IMR-90 (cell line): ENCODE data around the gene CPLX1. TPM values are rescaled to one million over a fixed set of nuclear protein-coding genes. Genes with fewer than 3 reads are reported as not detected.

Experiments used
- ATAC-seq: fragments of 200-7000 bp; cut with Tn5 transposase; 2 replicates; pipeline ENCODE4 v1.9.1; 2020; ENCODE audit warnings: low read depth, mild to moderate bottlenecking, moderate library complexity
- BruUV-seq: library from RNA; stranded (reverse); fragments of 400-500 nt; replicated peaks from 2 replicates; lab custom pipeline; 2021; lab: Mats Ljungman, UMichigan
- CTCF ChIA-PET: fragments of 300-600 bp; formaldehyde crosslinking; extraction: SDS; loops from one replicate; lab custom pipeline; 2021; ENCODE audit warnings: antibody characterized with exemption; lab: Yijun Ruan, JAX
- POLR2A ChIA-PET: fragments of 300-600 bp; sonication (Branson Sonifier 250); formaldehyde crosslinking; loops from one replicate; lab custom pipeline; 2022; ENCODE audit warnings: antibody characterized with exemption; ENCODE audit not compliant: unreplicated experiment; lab: Charles Lee
- DNase-seq: peaks from one replicate; pipeline ENCODE4 v3.0.0; 2013
- H2AFZ ChIP-seq: replicated peaks from 2 replicates; pipeline ENCODE3; 2013; ENCODE audit warnings: low read length, mild to moderate bottlenecking; ENCODE audit not compliant: poor library complexity
- H2AK5ac ChIP-seq: 2 replicates; pipeline ENCODE4 v1.6.1; 2013; ENCODE audit warnings: low read depth, low read length, inconsistent platforms
- H2AK9ac ChIP-seq: replicated peaks from 2 replicates; pipeline ENCODE3; 2013; ENCODE audit warnings: mild to moderate bottlenecking, low read depth, low read length, moderate library complexity; ENCODE audit not compliant: poor library complexity
- H2BK120ac ChIP-seq: 2 replicates; pipeline ENCODE4 v1.6.1; 2013; ENCODE audit warnings: low read depth, low read length, inconsistent platforms
- H2BK15ac ChIP-seq: 3 replicates; pipeline ENCODE4 v1.6.1; 2013; ENCODE audit warnings: low read depth, low read length, inconsistent platforms
- H2BK20ac ChIP-seq: 2 replicates; pipeline ENCODE4 v1.6.1; 2013; ENCODE audit warnings: low read depth, mild to moderate bottlenecking, inconsistent platforms, low read length, moderate library complexity
- H2BK5ac ChIP-seq: 2 replicates; pipeline ENCODE4 v1.6.1; 2013; ENCODE audit warnings: mild to moderate bottlenecking, low read depth, low read length, inconsistent platforms; ENCODE audit not compliant: poor library complexity, severe bottlenecking
- H3K14ac ChIP-seq: replicated peaks from 2 replicates; pipeline ENCODE4 v1.6.1; 2013; ENCODE audit warnings: low read depth, low read length, inconsistent platforms
- H3K18ac ChIP-seq: 2 replicates; pipeline ENCODE4 v1.6.1; 2013; ENCODE audit warnings: low read depth, low read length, control low read depth
- H3K23ac ChIP-seq: 2 replicates; pipeline ENCODE4 v1.6.1; 2013; ENCODE audit warnings: low read depth, low read length, inconsistent platforms
- H3K27ac ChIP-seq: 2 replicates; pipeline ENCODE4 v1.5.1; 2013; ENCODE audit warnings: mild to moderate bottlenecking, control low read depth, low read length; ENCODE audit not compliant: insufficient read depth
- H3K27me3 ChIP-seq: 2 replicates; pipeline ENCODE4 v1.6.1; 2013; ENCODE audit warnings: low read length; ENCODE audit not compliant: control insufficient read depth, insufficient read depth
- H3K36me3 ChIP-seq: 2 replicates; pipeline ENCODE4 v1.6.1; 2013; ENCODE audit warnings: low read length, mixed read lengths; ENCODE audit not compliant: control insufficient read depth, insufficient read depth
- H3K4ac ChIP-seq: 2 replicates; pipeline ENCODE4 v1.6.1; 2013; ENCODE audit warnings: low read depth, low read length, inconsistent platforms
- H3K4me1 ChIP-seq: 2 replicates; pipeline ENCODE4 v1.6.1; 2013; ENCODE audit warnings: low read length, mixed read lengths; ENCODE audit not compliant: control insufficient read depth, insufficient read depth
- H3K4me2 ChIP-seq: 2 replicates; pipeline ENCODE4 v1.6.1; 2013; ENCODE audit warnings: low read depth, mild to moderate bottlenecking, control low read depth, low read length, moderate library complexity
- H3K4me3 ChIP-seq: 2 replicates; pipeline ENCODE4 v1.5.1; 2013; ENCODE audit warnings: low read depth, mild to moderate bottlenecking, control low read depth, low read length, moderate library complexity; ENCODE audit not compliant: insufficient read depth
- H3K56ac ChIP-seq: 2 replicates; pipeline ENCODE4 v1.6.1; 2013; ENCODE audit warnings: low read length, inconsistent platforms; ENCODE audit not compliant: insufficient read depth; ENCODE audit errors: extremely low read depth
- H3K79me1 ChIP-seq, 2 experiments: 2 replicates each; pipeline ENCODE4 v1.6.1; 2013; ENCODE audit warnings: low read length in 2 of 2, inconsistent platforms in 1 of 2, low read depth in 1 of 2
- H3K9ac ChIP-seq: 2 replicates; pipeline ENCODE4 v1.6.1; 2013; ENCODE audit warnings: low read depth, low read length, control low read depth
- H3K9me1 ChIP-seq: 2 replicates; pipeline ENCODE4 v1.6.1; 2013; ENCODE audit warnings: low read length, inconsistent platforms; ENCODE audit not compliant: insufficient read depth
- H3K9me3 ChIP-seq: 2 replicates; pipeline ENCODE4 v1.6.1; 2013; ENCODE audit warnings: low read length; ENCODE audit not compliant: control insufficient read depth, insufficient read depth
- H4K20me1 ChIP-seq: 2 replicates; pipeline ENCODE4 v1.6.1; 2013; ENCODE audit warnings: low read length, inconsistent platforms; ENCODE audit not compliant: insufficient read depth
- H4K5ac ChIP-seq: 2 replicates; pipeline ENCODE4 v1.6.1; 2013; ENCODE audit warnings: mild to moderate bottlenecking, low read depth, low read length, control low read depth
- H4K8ac ChIP-seq, 2 experiments: 2 replicates each; pipeline ENCODE4 v1.6.1; 2013; ENCODE audit warnings: low read depth in 2 of 2, low read length in 2 of 2, control low read depth in 1 of 2, inconsistent platforms in 1 of 2
- H4K91ac ChIP-seq: 2 replicates; pipeline ENCODE4 v1.6.1; 2013; ENCODE audit warnings: low read depth, low read length, inconsistent platforms; ENCODE audit not compliant: insufficient read depth
- MAFK ChIP-seq: IDR thresholded peaks from 2 replicates; pipeline ENCODE4 v1.6.1; 2012; ENCODE audit warnings: low read depth, low read length, improper control_type of control experiment
- NFE2L2 ChIP-seq: fragments of 150-350 bp; IDR thresholded peaks from 2 replicates; pipeline ENCODE4 v1.6.1; 2016; ENCODE audit warnings: low read depth, mild to moderate bottlenecking, low read length
- RCOR1 ChIP-seq: IDR thresholded peaks from 2 replicates; pipeline ENCODE4 v1.6.1; 2012; ENCODE audit warnings: mild to moderate bottlenecking, low read length, improper control_type of control experiment; ENCODE audit not compliant: insufficient replicate concordance
- SMC3 ChIP-seq: fragments of 150-350 bp; IDR thresholded peaks from 2 replicates; pipeline ENCODE4 v1.6.1; 2016; ENCODE audit warnings: low read depth, mild to moderate bottlenecking, antibody characterized with exemption, low read length, moderate library complexity
- WGBS, 2 experiments: methylation state at CpG; one replicate each; pipeline versions ENCODE4 v1.1.5 to v1.1.7; 2013; ENCODE audit warnings: missing lambda C conversion rate in 2 of 2; ENCODE audit not compliant: insufficient read length in 1 of 2; ENCODE audit errors: extremely low coverage in 2 of 2; 5-methylcytosine and 5-hydroxymethylcytosine counted together
- dilution Hi-C: fragments of 300-500 bp; cut with HindIII; formaldehyde crosslinking; loops from one replicate; pipeline ENCODE4 v1.14.3; 2018; ENCODE audit warnings: low sequenced_read_pairs; ENCODE audit not compliant: unreplicated experiment
- in situ Hi-C: fragments of 300-500 bp; cut with MboI; formaldehyde crosslinking; loops from 3 replicates; pipeline ENCODE4 v1.14.3; 2019; ENCODE audit warnings: low sequenced_read_pairs, inconsistent platforms, mixed read lengths
- intact Hi-C: fragments of 100-400 bp; cut with micrococcal nuclease; formaldehyde crosslinking; loops from 2 replicates; pipeline ENCODE4 v1.10.0; 2022
- polyA plus RNA-seq, 3 experiments: library from polyadenylated mRNA; depleted of rRNA; stranded (reverse); fragments of >200 nt; gene quantifications; 2 replicates each; pipeline ENCODE4 v1.2.3, GENCODE V29; 2012; ENCODE audit warnings: low replicate concordance in 1 of 3
- total RNA-seq: library from RNA; depleted of rRNA; stranded (reverse); fragments of >200 nt; gene quantifications from 2 replicates; pipeline ENCODE4 v1.2.3, GENCODE V29; 2012
- TF ChIP-seq, protein P1 (sequence below): fragments of 150-350 bp; IDR thresholded peaks from 2 replicates; pipeline ENCODE4 v1.6.1; 2016; ENCODE audit warnings: low read depth, mild to moderate bottlenecking, low read length, moderate library complexity, borderline replicate concordance
- TF ChIP-seq, protein P2 (sequence below): fragments of 150-350 bp; IDR thresholded peaks from 2 replicates; pipeline ENCODE4 v1.6.1; 2017; ENCODE audit warnings: mild to moderate bottlenecking, antibody characterized with exemption, low read length, low read depth

Gene CPLX1
- total and polyA plus RNA-seq, 2 of the 4 experiments (the other 2 are of a cell fraction): 0.05 TPM; not detected in 1

DNA sequence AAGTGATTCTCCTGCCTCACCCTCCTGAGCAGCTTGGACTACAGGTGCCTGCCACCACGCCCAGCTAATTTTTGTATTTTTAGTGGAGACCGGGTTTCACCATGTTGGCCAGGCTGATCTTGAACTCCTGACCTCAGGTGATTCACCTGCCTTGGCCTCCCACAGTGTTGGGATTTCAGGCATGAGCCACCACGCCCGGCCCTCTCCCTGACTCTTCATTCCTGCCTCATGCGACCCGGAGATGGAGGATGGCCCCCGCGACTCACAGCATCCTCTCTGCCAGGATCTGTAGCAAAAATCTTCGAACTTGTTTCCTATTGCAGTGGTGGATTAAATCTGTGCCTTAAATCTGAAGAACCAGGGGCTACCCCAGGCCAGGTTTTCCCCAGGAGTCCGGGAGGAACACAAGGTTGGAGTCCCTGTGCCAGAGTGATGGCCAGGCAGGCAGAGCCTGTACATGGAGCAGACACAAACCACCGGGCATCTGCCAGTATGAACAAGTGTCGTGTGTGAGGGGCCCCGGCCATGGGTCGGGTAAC lies 11.5 kb downstream of the CPLX1 start:
- intact Hi-C loops: no loop called here
- Histone ChIP-seq H2BK5ac (no peak overlapping the region), H3K27ac (no peak overlapping the region), H3K4me3 (no peak overlapping the region), H4K8ac (no peak overlapping the region), H3K56ac (no peak overlapping the region), H4K91ac (no peak overlapping the region), H3K4ac (no peak overlapping the region), H2BK120ac (no peak overlapping the region), H3K14ac (no peak overlapping the region), H3K18ac (no peak overlapping the region), H3K27me3 (peaks cover 53% of the 10 kb centered on the region), H3K79me1 (no peaks in the 10 kb centered on the region), H4K20me1 (no peaks in the 10 kb centered on the region), H2AK5ac (no peak overlapping the region), H2BK20ac (no peak overlapping the region), H3K9me3 (no peaks in the 10 kb centered on the region), H3K4me2 (no peak overlapping the region), H3K23ac (no peak overlapping the region), H2BK15ac (no peak overlapping the region), H3K36me3 (no peaks in the 10 kb centered on the region), H2AK9ac (no peak overlapping the region), H3K9ac (no peak overlapping the region), H3K9me1 (no peaks in the 10 kb centered on the region), H3K4me1 (no peaks in the 10 kb centered on the region), H2AFZ (no peak overlapping the region), H4K5ac (no peak overlapping the region)
- DNase-seq (no peak), ATAC-seq (no peak)
- ChIA-PET POLR2A (no interaction called here), CTCF (no interaction called here)
- dilution Hi-C loops: no loop called here
- WGBS, 2 experiments: 50% methylated on average over 4 of the region's 14 CpGs; no CpG with 5 or more reads in 1 of the 2 experiments
- BruUV-seq: no TSS peak
- TF ChIP-seq RCOR1 (no peak), MAFK (no peak), SMC3 (no peak), NFE2L2 (no peak)
- TF ChIP-seq, protein P1, sequence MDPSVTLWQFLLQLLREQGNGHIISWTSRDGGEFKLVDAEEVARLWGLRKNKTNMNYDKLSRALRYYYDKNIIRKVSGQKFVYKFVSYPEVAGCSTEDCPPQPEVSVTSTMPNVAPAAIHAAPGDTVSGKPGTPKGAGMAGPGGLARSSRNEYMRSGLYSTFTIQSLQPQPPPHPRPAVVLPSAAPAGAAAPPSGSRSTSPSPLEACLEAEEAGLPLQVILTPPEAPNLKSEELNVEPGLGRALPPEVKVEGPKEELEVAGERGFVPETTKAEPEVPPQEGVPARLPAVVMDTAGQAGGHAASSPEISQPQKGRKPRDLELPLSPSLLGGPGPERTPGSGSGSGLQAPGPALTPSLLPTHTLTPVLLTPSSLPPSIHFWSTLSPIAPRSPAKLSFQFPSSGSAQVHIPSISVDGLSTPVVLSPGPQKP: no peak
- TF ChIP-seq, protein P2, sequence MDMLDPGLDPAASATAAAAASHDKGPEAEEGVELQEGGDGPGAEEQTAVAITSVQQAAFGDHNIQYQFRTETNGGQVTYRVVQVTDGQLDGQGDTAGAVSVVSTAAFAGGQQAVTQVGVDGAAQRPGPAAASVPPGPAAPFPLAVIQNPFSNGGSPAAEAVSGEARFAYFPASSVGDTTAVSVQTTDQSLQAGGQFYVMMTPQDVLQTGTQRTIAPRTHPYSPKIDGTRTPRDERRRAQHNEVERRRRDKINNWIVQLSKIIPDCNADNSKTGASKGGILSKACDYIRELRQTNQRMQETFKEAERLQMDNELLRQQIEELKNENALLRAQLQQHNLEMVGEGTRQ: no peak
- in situ Hi-C loops: no loop called here
